Activated naive CD4-positive, alpha-beta T cell treated with anti-CD3 and anti-CD28 coated beads, Interleukin-2, amount 10 ng/mL, durations not matched to agents 7 days and 5 days (primary cell): ENCODE measurements around the gene CPE.
"Not testable (repeated sequence)": the region's sequence is repeated elsewhere in the genome, so short reads cannot be mapped to it uniquely, and the experiment has no call there.

Source experiments
- CTCF ChIA-PET: fragments of 350-600 bp; sonication (Branson Sonifier 250); formaldehyde crosslinking; loops from one replicate; lab custom pipeline; 2021; ENCODE audit warnings: antibody characterized with exemption; lab: Charles Lee
- DNase-seq: peaks from one replicate; pipeline ENCODE4 v3.0.0-alpha.2; 2020
- H3K27ac Mint-ChIP-seq: one replicate; pipeline ENCODE4 v1.8.0; 2021; ENCODE audit warnings: mild to moderate bottlenecking, moderate library complexity, mixed read lengths
- H3K27me3 Mint-ChIP-seq: one replicate; pipeline ENCODE4 v1.8.0; 2021; ENCODE audit warnings: mild to moderate bottlenecking, mixed read lengths
- H3K36me3 Mint-ChIP-seq: one replicate; pipeline ENCODE4 v1.8.0; 2021; ENCODE audit warnings: mixed read lengths
- H3K4me1 Mint-ChIP-seq: one replicate; pipeline ENCODE4 v1.8.0; 2021; ENCODE audit warnings: mixed read lengths
- H3K4me3 Mint-ChIP-seq: one replicate; pipeline ENCODE4 v1.8.0; 2021; ENCODE audit warnings: mild to moderate bottlenecking, moderate library complexity, mixed read lengths
- H3K9me3 Mint-ChIP-seq: one replicate; pipeline ENCODE4 v1.8.0; 2021; ENCODE audit warnings: mixed read lengths

Gene CPE

DNA sequence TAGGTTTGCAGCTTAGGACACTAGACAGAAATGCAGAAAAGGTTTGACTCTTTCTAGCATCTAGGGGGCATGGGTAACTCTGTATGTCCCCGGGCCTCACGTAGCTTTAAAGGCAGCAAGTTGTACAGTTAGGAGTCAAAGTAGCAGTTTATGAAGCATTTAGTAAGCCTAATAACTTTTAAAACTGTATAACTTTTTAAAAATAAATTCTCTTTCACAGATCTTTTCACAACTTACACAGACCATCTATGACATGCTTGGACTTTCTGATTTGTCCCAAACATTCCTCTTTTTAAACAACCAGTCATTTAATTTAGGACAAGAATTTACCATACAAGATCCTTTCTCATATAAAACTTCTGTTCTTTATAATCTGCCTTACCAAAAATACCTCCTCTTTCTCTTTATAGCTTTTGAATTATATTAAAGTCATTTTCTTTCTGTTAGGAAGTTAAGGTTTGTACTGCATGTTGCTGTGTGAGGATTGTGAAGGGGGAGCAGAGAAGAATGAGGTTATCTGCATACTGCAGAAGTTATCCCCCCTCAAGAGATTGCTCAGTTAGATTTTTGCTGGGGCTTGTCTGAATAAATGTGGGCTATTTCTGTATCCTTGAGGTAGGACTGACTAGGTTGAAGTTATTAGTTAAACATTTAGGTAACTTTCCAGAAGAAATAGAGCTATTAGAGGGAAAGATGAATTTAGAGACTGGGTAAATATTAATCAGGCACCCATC is 94.3 kb downstream of the CPE start:
- Mint-ChIP-seq H3K4me1 (no peaks in the 10 kb centered on the region), H3K27ac (no peak overlapping the region), H3K9me3 (peaks cover 20% of the 10 kb centered on the region), H3K27me3 (peaks cover 4% of the 10 kb centered on the region), H3K4me3 (no peak overlapping the region), H3K36me3 (peaks cover 5% of the 10 kb centered on the region)
- CTCF ChIA-PET = interaction anchor here (1.2 to 1.4 kb wide), 3 partner anchors 9 to 360 kb away, joined by 4 read pairs; partner anchors contain the start of gene TMEM192
- DNase-seq = no peak

- Mint-ChIP-seq H3K27ac (no peak overlapping the region), H3K36me3 (peaks cover 5% of the 10 kb centered on the region), H3K4me3 (no peak overlapping the region), H3K9me3 (peaks cover 20% of the 10 kb centered on the region), H3K27me3 (peaks cover 4% of the 10 kb centered on the region), H3K4me1 (no peaks in the 10 kb centered on the region)
- no peak for DNase-seq
- CTCF ChIA-PET = interaction anchor here (1.3 kb wide), 1 partner anchor 18 kb away, joined by 4 read pairs; no protein-coding TSS in a partner anchor
Measured at GRCh38 chr4:165474784-165475705, 96.2 kb downstream of the CPE start.

- H3K27ac Mint-ChIP-seq = no peak overlapping the region
- peaks cover 18% of the 10 kb centered on the region for H3K9me3 Mint-ChIP-seq
- H3K36me3 Mint-ChIP-seq = peaks cover 5% of the 10 kb centered on the region
- H3K27me3 Mint-ChIP-seq = peaks cover 4% of the 10 kb centered on the region
- DNase-seq = no peak
- CTCF ChIA-PET = no interaction called here
- H3K4me1 Mint-ChIP-seq = no peaks in the 10 kb centered on the region
- H3K4me3 Mint-ChIP-seq = no peak overlapping the region
Measured at GRCh38 chr4:165475706-165476070, 96.9 kb downstream of the CPE start.

- CTCF ChIA-PET = interaction anchor here (0.8 to 1.8 kb wide), 3 partner anchors 8 to 346 kb away, joined by 3 to 5 read pairs (median 3); no protein-coding TSS in a partner anchor
- peaks cover 17% of the 10 kb centered on the region for H3K9me3 Mint-ChIP-seq
- no peak overlapping the region for H3K27ac Mint-ChIP-seq
- no peak for DNase-seq
- H3K4me3 Mint-ChIP-seq = no peak overlapping the region
- H3K27me3 Mint-ChIP-seq = peaks cover 4% of the 10 kb centered on the region
- peaks cover 5% of the 10 kb centered on the region for H3K36me3 Mint-ChIP-seq
- no peaks in the 10 kb centered on the region for H3K4me1 Mint-ChIP-seq
Measured at GRCh38 chr4:165476214-165477098, 97.6 kb downstream of the CPE start.

DNA sequence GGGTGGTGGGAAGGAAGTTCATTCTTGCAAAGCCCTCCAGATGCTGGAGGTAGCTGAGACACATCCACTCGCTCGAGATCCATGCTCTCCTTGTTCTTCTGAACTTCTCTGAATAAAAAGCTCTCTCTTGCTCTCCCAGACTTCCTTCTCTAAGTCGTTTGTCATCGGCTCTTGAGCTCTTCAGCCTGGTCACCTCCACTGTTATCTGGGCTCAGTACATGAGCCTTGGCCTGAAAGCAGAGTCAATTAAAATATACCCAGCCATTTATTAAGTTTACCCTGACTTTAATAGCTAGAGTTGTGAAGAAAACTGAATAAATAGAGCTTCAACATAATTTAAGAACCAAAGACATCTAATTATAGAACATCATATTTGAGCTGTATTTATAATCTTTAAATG is 99.0 kb downstream of the CPE start:
- DNase-seq = no peak
- peaks cover 13% of the 10 kb centered on the region for H3K9me3 Mint-ChIP-seq

GRCh38 chr4:165478260-165478659 is 99.5 kb downstream of the CPE start:
- H3K36me3 Mint-ChIP-seq = peaks cover 3% of the 10 kb centered on the region
- peaks cover 4% of the 10 kb centered on the region for H3K27me3 Mint-ChIP-seq
- CTCF ChIA-PET = interaction anchor here (1.0 to 1.2 kb wide), 2 partner anchors 10 to 15 kb away, joined by 3 read pairs; no protein-coding TSS in a partner anchor
- peaks cover 10% of the 10 kb centered on the region for H3K9me3 Mint-ChIP-seq
- H3K4me1 Mint-ChIP-seq = no peaks in the 10 kb centered on the region
- H3K27ac Mint-ChIP-seq = no peak overlapping the region
- DNase-seq = no peak
- no peak overlapping the region for H3K4me3 Mint-ChIP-seq

More for the DNA sequence above, 99.0 kb downstream of the CPE start:
- Mint-ChIP-seq H3K27me3 (peaks cover 4% of the 10 kb centered on the region), H3K27ac (no peak overlapping the region), H3K36me3 (peaks cover 5% of the 10 kb centered on the region), H3K4me3 (no peak overlapping the region), H3K4me1 (no peaks in the 10 kb centered on the region)
- CTCF ChIA-PET = interaction anchor here (1.0 to 1.8 kb wide), 3 partner anchors 9 to 347 kb away, joined by 3 to 5 read pairs (median 3); no protein-coding TSS in a partner anchor

DNA sequence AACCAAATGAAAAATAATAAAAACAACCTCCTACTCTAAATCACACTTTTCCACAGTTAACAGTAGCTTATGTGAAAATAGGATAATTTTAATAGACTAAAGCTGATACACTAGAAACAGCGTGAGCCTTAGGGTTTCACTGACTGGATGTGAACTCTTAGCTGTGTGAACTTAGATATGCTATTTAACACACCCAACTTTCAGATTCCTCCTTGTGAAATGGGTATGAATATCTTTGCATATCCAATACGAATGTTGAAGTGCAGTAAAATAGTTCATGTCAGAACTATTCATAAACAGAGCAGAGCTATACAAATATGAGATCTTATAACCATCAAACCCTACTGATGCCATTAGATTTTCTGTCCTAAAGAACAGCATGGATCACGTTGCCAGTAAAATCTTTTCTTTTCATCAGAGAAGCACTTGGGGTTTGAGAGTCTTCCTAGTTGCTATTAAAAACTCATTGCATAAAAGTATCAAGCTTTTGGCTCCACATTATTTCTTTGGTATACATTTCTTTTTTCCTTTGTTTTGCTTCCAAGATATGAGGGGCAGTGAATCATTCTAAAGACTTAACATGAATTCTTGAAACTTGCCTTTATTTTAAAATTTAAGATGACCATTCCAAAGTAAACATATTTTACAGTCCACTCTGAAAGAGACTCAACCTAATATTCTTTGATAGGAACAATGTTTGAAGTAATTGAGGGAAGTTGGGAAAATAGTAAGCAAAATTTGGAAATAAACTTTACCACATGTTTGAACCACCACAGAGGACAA is 102.4 kb downstream of the CPE start:
- H3K4me3 Mint-ChIP-seq = no peak overlapping the region
- H3K36me3 Mint-ChIP-seq = no peaks in the 10 kb centered on the region
- H3K27ac Mint-ChIP-seq = no peak overlapping the region
- DNase-seq = no peak
- CTCF ChIA-PET = interaction anchor here (0.7 kb wide), 1 partner anchor 417 kb away, joined by 3 read pairs; no protein-coding TSS in a partner anchor
- H3K9me3 Mint-ChIP-seq = no peaks in the 10 kb centered on the region
- H3K4me1 Mint-ChIP-seq = no peaks in the 10 kb centered on the region
- H3K27me3 Mint-ChIP-seq = peaks cover 4% of the 10 kb centered on the region

- CTCF ChIA-PET = no interaction called here
- Mint-ChIP-seq H3K4me3 (no peak overlapping the region), H3K27me3 (peaks cover 16% of the 10 kb centered on the region), H3K9me3 (no peaks in the 10 kb centered on the region), H3K36me3 (no peaks in the 10 kb centered on the region), H3K4me1 (peaks cover 4% of the 10 kb centered on the region), H3K27ac (no peak overlapping the region)
- no peak for DNase-seq
Measured at GRCh38 chr4:165489786-165490185, 111.0 kb downstream of the CPE start.

DNA sequence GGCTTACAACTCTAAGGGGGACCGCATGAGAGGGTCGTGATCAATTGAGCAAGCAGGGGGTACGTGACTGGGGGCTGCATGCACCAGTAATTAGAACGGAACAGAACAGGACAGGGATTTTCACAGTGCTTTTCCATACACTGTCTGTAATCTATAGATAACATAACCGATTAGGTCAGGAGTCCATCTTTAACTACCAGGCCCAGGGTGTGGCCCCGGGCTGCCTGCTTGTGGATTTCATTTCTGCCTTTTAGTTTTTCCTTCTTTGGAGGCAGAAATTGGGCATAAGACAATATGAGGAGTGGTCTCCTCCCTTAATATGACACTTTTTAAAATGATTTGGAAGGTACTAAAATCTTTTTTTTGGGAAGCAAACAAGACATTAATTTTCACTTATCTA is 113.8 kb downstream of the CPE start:
- not testable (repeated sequence) for H3K9me3 Mint-ChIP-seq, H3K4me1 Mint-ChIP-seq, H3K36me3 Mint-ChIP-seq, H3K27ac Mint-ChIP-seq, DNase-seq, H3K4me3 Mint-ChIP-seq
- peaks cover 23% of the 10 kb centered on the region for H3K27me3 Mint-ChIP-seq
- CTCF ChIA-PET = interaction anchor here (1.1 to 2.0 kb wide), 9 partner anchors 8 to 595 kb away, joined by 3 to 7 read pairs (median 4); no protein-coding TSS in a partner anchor

DNA sequence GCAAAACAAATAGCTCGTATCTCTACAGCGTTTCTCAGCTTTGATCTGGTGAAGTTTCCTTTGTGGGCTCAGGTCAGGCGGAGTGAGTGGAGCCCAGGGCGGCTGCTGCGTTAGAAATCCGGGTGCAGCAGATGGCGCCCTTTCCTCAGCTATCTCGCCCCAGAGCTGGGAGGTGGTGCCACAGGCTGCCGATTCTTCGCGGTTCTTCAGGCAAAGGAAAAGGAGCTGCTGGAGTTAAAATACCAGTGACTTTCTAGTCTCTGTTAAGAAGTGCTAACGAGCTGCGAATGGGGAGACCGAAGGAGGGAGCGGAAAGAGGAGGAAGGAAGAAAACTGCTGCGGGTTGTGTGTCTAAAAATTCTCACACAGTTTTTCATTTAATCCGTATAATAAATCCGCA is 114.6 kb downstream of the CPE start:
- H3K27me3 Mint-ChIP-seq = peaks cover 23% of the 10 kb centered on the region
- H3K36me3 Mint-ChIP-seq = no peaks in the 10 kb centered on the region
- H3K9me3 Mint-ChIP-seq = no peaks in the 10 kb centered on the region
- H3K4me3 Mint-ChIP-seq = no peak overlapping the region
- H3K4me1 Mint-ChIP-seq = peaks cover 4% of the 10 kb centered on the region
- no peak overlapping the region for H3K27ac Mint-ChIP-seq
- CTCF ChIA-PET = interaction anchor here (0.6 to 2.0 kb wide), 19 partner anchors 9 to 615 kb away, joined by 3 to 21 read pairs (median 4); no protein-coding TSS in a partner anchor
- DNase-seq = peak; percentile 75

DNA sequence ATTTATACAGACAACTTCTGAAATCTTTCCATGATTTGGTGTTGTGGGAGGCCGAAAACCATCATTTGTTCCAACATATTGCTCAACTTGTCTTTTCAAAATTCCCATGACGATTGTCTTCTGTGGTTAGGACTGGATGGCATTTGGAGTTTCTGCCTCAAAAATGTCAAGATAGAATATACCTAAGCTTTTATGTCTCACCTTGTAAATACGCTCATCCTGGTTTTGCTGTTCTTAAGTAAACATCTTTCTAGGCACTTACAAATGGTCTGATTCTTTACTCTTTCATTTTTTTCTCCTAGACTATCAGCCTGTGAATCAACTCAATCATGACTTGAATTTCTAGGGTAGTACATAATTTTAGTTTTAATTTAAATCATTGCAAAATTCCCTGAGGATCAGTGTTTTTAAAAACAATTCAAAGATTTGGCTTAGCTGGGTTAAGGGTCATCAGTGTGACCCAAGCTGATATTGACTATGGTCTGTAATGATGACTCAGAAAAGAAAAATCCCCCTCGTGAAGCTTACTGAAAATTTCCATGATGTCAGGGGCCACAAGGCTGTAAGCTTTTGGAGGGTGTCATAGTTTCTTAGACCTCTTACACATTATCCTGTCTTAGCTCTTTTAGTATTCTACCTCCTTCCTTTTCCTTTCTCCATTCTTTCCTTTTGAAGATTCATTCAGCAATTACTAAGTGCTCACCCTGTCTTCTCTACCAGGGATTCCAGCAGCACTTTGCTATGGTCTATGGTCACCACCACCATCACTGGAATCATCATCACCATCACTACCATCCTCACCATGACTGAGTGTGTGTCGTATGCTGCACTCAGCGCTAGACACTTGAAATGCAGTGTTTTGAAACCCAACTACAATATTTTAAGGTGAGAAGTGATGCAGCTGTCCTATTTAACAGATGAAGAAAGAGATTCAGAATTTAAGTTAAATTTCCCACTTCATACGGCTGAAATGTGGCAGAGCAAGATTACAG is 124.4 kb downstream of the CPE start:
- H3K4me3 Mint-ChIP-seq = no peak overlapping the region
- CTCF ChIA-PET = interaction anchor here (0.9 kb wide), 1 partner anchor 10 kb away, joined by 6 read pairs; no protein-coding TSS in a partner anchor
- DNase-seq = no peak
- H3K9me3 Mint-ChIP-seq = no peaks in the 10 kb centered on the region
- H3K27ac Mint-ChIP-seq = no peak overlapping the region
- no peaks in the 10 kb centered on the region for H3K27me3 Mint-ChIP-seq
- no peaks in the 10 kb centered on the region for H3K36me3 Mint-ChIP-seq
- H3K4me1 Mint-ChIP-seq = no peaks in the 10 kb centered on the region

DNA sequence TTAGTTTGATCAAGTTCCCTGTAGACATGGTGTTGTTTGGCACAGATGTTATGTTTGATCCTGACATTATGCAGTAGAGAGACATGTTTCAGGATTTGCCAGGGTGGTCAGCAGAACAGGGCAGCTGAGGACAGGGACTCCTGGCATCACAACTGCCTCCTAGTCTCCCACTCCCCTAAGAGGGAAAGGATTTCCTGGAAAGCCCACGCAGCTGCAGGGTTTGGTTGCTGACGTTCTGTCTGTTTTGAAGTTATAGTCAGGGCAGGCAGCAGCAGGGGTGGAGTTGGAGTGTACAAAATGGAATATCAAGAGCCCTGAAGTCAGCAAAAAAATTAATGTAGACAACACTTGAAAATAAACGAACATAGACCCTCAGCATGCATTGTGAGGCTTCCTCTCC is 125.4 kb downstream of the CPE start:
- Mint-ChIP-seq H3K27ac (no peak overlapping the region), H3K9me3 (no peaks in the 10 kb centered on the region), H3K4me1 (no peaks in the 10 kb centered on the region), H3K36me3 (no peaks in the 10 kb centered on the region), H3K4me3 (no peak overlapping the region), H3K27me3 (no peaks in the 10 kb centered on the region)
- DNase-seq = no peak
- CTCF ChIA-PET = no interaction called here
